OCI-LY1 (cell line): ENCODE measurements around the gene LRP8.

Source experiments
- H2AFZ ChIP-seq: fragments of 200-600 bp; sonication (generic), shearing (Covaris generic); 2 replicates; pipeline ENCODE4 v1.6.0; 2014; ENCODE audit warnings: antibody characterized with exemption, mild to moderate bottlenecking, low read length
- H3F3A ChIP-seq: fragments of 200-600 bp; sonication (generic), shearing (Covaris generic); 2 replicates; pipeline ENCODE4 v1.6.0; 2014; ENCODE audit warnings: mild to moderate bottlenecking, antibody characterized with exemption, low read length, moderate library complexity; ENCODE audit not compliant: insufficient read depth
- H3K27ac ChIP-seq: fragments of 200-600 bp; sonication (generic); 2 replicates; pipeline ENCODE4 v1.5.1; 2014; ENCODE audit warnings: low read length, mixed run types, mild to moderate bottlenecking, low read depth; ENCODE audit not compliant: poor library complexity, severe bottlenecking
- H3K27me3 ChIP-seq: fragments of 200-600 bp; sonication (generic); 2 replicates; pipeline ENCODE4 v1.6.0; 2014; ENCODE audit warnings: antibody characterized with exemption, mild to moderate bottlenecking, low read length, moderate library complexity; ENCODE audit not compliant: insufficient read depth
- H3K36me3 ChIP-seq: fragments of 200-600 bp; sonication (generic); 2 replicates; pipeline ENCODE4 v1.6.1; 2014; ENCODE audit warnings: mild to moderate bottlenecking, antibody characterized with exemption, low read length, moderate library complexity, mixed read lengths; ENCODE audit not compliant: insufficient read depth
- H3K4me1 ChIP-seq: fragments of 200-600 bp; sonication (generic); 2 replicates; pipeline ENCODE4 v1.5.1; 2014; ENCODE audit warnings: mild to moderate bottlenecking, low read length, moderate library complexity; ENCODE audit not compliant: insufficient read depth, severe bottlenecking
- H3K4me2 ChIP-seq: fragments of 200-600 bp; sonication (generic), shearing (Covaris generic); 2 replicates; pipeline ENCODE4 v1.6.1; 2014; ENCODE audit warnings: low read length
- H3K4me3 ChIP-seq: fragments of 200-600 bp; sonication (generic); 2 replicates; pipeline ENCODE4 v1.5.1; 2014; ENCODE audit warnings: low read length, low read depth, mild to moderate bottlenecking, mixed read lengths; ENCODE audit not compliant: poor library complexity, severe bottlenecking
- H3K79me2 ChIP-seq: fragments of 200-600 bp; shearing (Covaris generic); 2 replicates; pipeline ENCODE4 v1.6.1; 2016; ENCODE audit warnings: mixed run types, low read length, mixed read lengths; ENCODE audit not compliant: insufficient read depth
- H3K9ac ChIP-seq: fragments of 200-600 bp; sonication (generic), shearing (Covaris generic); 2 replicates; pipeline ENCODE4 v1.6.1; 2014; ENCODE audit warnings: mild to moderate bottlenecking, low read length, mixed read lengths
- H3K9me2 ChIP-seq: fragments of 200-600 bp; sonication (generic), shearing (Covaris generic); 2 replicates; pipeline ENCODE4 v1.6.1; 2014; ENCODE audit warnings: low read depth, mild to moderate bottlenecking, low read length, mixed read lengths
- H3K9me3 ChIP-seq: fragments of 200-600 bp; shearing (Covaris generic); 2 replicates; pipeline ENCODE4 v1.6.1; 2014; ENCODE audit warnings: low read length, mixed read lengths
- H4K20me1 ChIP-seq: fragments of 200-600 bp; sonication (generic), shearing (Covaris generic); 2 replicates; pipeline ENCODE4 v1.6.0; 2016; ENCODE audit warnings: mild to moderate bottlenecking, low read length; ENCODE audit not compliant: insufficient read depth
- EZH2 ChIP-seq: fragments of 200-600 bp; sonication (generic), shearing (Covaris generic); IDR thresholded peaks from 2 replicates; pipeline ENCODE4 v1.8.0; 2017; ENCODE audit warnings: borderline replicate concordance, mixed run types, mild to moderate bottlenecking, antibody characterized with exemption, low read length, moderate library complexity, mixed read lengths
- TF ChIP-seq, protein P1 (sequence below): fragments of 200-600 bp; sonication (generic), shearing (Covaris generic); IDR thresholded peaks from 2 replicates; pipeline ENCODE4 v1.5.1; 2017; ENCODE audit warnings: mild to moderate bottlenecking, antibody characterized with exemption, low read length, moderate library complexity, mixed read lengths

LRP8 gene

GRCh38 chr1:53348486-53349368 is 20.9 kb upstream of the LRP8 start:
- Histone ChIP-seq H3K36me3 (no peaks in the 10 kb centered on the region), H2AFZ (no peak overlapping the region), H3K4me3 (no peak overlapping the region), H3K9me3 (no peaks in the 10 kb centered on the region), H3K79me2 (no peaks in the 10 kb centered on the region), H3K27me3 (no peaks in the 10 kb centered on the region), H3K9ac (no peak overlapping the region), H3K9me2 (no peaks in the 10 kb centered on the region), H3K4me1 (no peaks in the 10 kb centered on the region), H3F3A (no peaks in the 10 kb centered on the region), H3K4me2 (no peak overlapping the region), H3K27ac (no peak overlapping the region), H4K20me1 (no peaks in the 10 kb centered on the region)
- no peak for TF ChIP-seq EZH2
- TF ChIP-seq, protein P1, sequence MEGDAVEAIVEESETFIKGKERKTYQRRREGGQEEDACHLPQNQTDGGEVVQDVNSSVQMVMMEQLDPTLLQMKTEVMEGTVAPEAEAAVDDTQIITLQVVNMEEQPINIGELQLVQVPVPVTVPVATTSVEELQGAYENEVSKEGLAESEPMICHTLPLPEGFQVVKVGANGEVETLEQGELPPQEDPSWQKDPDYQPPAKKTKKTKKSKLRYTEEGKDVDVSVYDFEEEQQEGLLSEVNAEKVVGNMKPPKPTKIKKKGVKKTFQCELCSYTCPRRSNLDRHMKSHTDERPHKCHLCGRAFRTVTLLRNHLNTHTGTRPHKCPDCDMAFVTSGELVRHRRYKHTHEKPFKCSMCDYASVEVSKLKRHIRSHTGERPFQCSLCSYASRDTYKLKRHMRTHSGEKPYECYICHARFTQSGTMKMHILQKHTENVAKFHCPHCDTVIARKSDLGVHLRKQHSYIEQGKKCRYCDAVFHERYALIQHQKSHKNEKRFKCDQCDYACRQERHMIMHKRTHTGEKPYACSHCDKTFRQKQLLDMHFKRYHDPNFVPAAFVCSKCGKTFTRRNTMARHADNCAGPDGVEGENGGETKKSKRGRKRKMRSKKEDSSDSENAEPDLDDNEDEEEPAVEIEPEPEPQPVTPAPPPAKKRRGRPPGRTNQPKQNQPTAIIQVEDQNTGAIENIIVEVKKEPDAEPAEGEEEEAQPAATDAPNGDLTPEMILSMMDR, result no peak

DNA sequence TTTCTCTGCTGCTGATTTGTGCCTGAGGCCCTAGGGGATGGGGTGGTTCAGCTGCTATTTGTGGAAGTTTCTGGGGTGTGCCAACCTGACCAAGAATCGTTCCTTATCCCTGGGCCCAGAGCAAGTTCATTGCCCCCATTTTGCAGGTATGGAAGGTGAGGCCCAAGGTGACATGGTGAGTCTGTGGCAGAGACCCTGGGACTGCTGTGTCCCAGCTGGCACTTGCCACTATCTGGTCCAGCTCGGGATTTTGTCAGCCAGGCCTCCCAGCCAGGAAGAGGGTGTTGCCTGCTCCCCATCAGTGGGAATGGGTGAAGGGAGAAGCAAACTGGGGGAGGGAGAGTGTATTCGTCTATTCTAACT is 18.9 kb upstream of the LRP8 start:
- Histone ChIP-seq H2AFZ (no peak overlapping the region), H3K79me2 (no peaks in the 10 kb centered on the region), H3K9me2 (no peaks in the 10 kb centered on the region), H3K27me3 (no peaks in the 10 kb centered on the region), H3K4me3 (no peak overlapping the region), H3K27ac (no peak overlapping the region), H4K20me1 (no peaks in the 10 kb centered on the region), H3K9ac (no peak overlapping the region), H3K36me3 (no peaks in the 10 kb centered on the region), H3F3A (no peaks in the 10 kb centered on the region), H3K4me2 (no peak overlapping the region), H3K4me1 (no peaks in the 10 kb centered on the region), H3K9me3 (no peaks in the 10 kb centered on the region)
- TF ChIP-seq, protein P1, result no peak
- TF ChIP-seq EZH2, result no peak

DNA sequence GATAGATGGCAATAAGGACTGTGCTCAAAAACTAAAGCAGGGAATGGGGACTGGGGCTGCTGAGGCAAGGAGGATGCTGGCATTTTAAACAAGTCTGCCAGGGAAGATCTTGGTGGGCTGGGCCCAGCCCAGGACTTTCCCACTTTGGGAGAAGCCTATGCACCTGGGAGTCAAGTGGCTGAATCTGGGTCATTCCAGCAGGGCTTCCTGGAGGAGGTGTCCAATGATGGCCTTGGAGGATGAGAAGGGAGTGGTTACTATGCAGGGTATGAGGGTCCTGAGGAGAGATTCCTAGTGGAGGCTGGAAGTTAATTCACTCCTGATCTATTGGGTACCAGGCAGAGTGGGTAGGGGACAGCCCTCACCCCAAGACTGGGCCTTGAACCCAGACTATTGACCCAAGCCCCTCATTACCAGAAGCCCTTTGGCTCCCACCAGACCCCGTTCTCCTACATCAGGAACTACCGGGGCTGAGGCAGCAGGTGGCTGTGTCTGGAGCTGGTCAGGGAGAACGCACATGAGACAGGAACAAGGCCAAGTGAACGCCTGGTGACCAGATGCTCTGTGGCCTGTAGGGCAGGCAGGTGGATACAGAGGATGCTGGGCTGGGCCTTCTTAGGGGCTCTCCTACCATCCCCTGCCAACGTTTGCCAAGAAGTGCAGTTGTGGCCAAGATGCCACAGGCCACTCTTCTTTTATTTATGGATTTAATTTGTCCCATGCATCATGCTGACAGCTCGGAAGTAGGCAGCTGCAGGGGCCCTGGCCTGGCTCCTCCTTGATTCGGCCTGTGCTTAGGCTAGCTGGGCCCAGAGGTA is 18.3 kb upstream of the LRP8 start:
- no peak overlapping the region for H3K27ac ChIP-seq
- no peaks in the 10 kb centered on the region for H4K20me1 ChIP-seq
- H3K4me2 ChIP-seq, result no peak overlapping the region
- no peaks in the 10 kb centered on the region for H3K9me3 ChIP-seq
- H3K9me2 ChIP-seq, result no peaks in the 10 kb centered on the region
- TF ChIP-seq, protein P1, result no peak
- H3F3A ChIP-seq, result no peaks in the 10 kb centered on the region
- H3K4me1 ChIP-seq, result no peaks in the 10 kb centered on the region
- H3K79me2 ChIP-seq, result no peaks in the 10 kb centered on the region
- H3K9ac ChIP-seq, result no peak overlapping the region
- H3K27me3 ChIP-seq, result no peaks in the 10 kb centered on the region
- no peak overlapping the region for H3K4me3 ChIP-seq
- no peak overlapping the region for H2AFZ ChIP-seq
- H3K36me3 ChIP-seq, result no peaks in the 10 kb centered on the region
